Stimulated activated CD4-positive, alpha-beta T cell treated with anti-CD3 and anti-CD28 coated beads, Interleukin-1b, Interleukin-23, amount 100 ng/mL, for 24 hours (primary cell): ENCODE results near the gene ITPR1.

Experiments used
- DNase-seq, 4 experiments: peaks; one replicate each; pipeline ENCODE4 v3.0.0-alpha.2; 2020; ENCODE audit warnings: low read depth in 4 of 4, low spot score in 1 of 4

The ITPR1 gene

GRCh38 chr3:4508048-4508981 lies 15.2 kb downstream of the ITPR1 start:
- no peak for DNase-seq

GRCh38 chr3:4509043-4509442 lies 15.9 kb downstream of the ITPR1 start:
- DNase-seq: no peak

GRCh38 chr3:4509983-4510755 lies 17.0 kb downstream of the ITPR1 start:
- DNase-seq: no peak

GRCh38 chr3:4511491-4512262 lies 18.5 kb downstream of the ITPR1 start:
- no peak for DNase-seq

GRCh38 chr3:4512895-4513616 lies 19.9 kb downstream of the ITPR1 start:
- no peak for DNase-seq

GRCh38 chr3:4514321-4514720 lies 21.2 kb downstream of the ITPR1 start:
- no peak for DNase-seq

GRCh38 chr3:4514916-4515315 lies 21.8 kb downstream of the ITPR1 start:
- DNase-seq: no peak

GRCh38 chr3:4515916-4516579 lies 22.9 kb downstream of the ITPR1 start:
- DNase-seq: no peak

GRCh38 chr3:4517093-4517492 lies 23.9 kb downstream of the ITPR1 start:
- no peak for DNase-seq

- no peak for DNase-seq
These were observed 24.6 kb downstream of the ITPR1 start for GRCh38 chr3:4517643-4518311.

- no peak for DNase-seq
These were observed 27.1 kb downstream of the ITPR1 start for GRCh38 chr3:4520033-4520816.

- DNase-seq: no peak
These were observed 29.8 kb downstream of the ITPR1 start for GRCh38 chr3:4522947-4523346.

- no peak for DNase-seq
These were observed 30.9 kb downstream of the ITPR1 start for GRCh38 chr3:4523710-4524698.

- DNase-seq: no peak
These were observed 32.5 kb downstream of the ITPR1 start for GRCh38 chr3:4525560-4526223.

- no peak for DNase-seq
These were observed 35.2 kb downstream of the ITPR1 start for GRCh38 chr3:4528320-4528719.

- DNase-seq: no peak
These were observed 35.9 kb downstream of the ITPR1 start for GRCh38 chr3:4528819-4529600.
